GM18951 (cell line): ENCODE measurements around the gene CABCOCO1.
"Not testable (repeated sequence)": the region's sequence is repeated elsewhere in the genome, so short reads cannot be mapped to it uniquely, and the experiment has no call there.

Experiments
- POLR2A ChIP-seq: IDR thresholded peaks from 4 replicates; pipeline ENCODE4 v1.6.1; 2011; ENCODE audit warnings: mild to moderate bottlenecking; ENCODE audit not compliant: insufficient read length, insufficient read depth; ENCODE audit errors: extremely low read depth
- in situ Hi-C: fragments of 300-500 bp; cut with MboI; formaldehyde crosslinking; loops from one replicate; pipeline ENCODE4 v1.12.0; 2022; ENCODE audit warnings: low sequenced_read_pairs, mixed read lengths, inconsistent platforms; ENCODE audit not compliant: unreplicated experiment

Gene CABCOCO1

GRCh38 chr10:61702584-61702983 is 39.9 kb downstream of the CABCOCO1 start:
- no peak for TF ChIP-seq POLR2A
- in situ Hi-C loops = no loop called here

GRCh38 chr10:61705022-61705613 is 42.4 kb downstream of the CABCOCO1 start:
- TF ChIP-seq POLR2A = no peak
- in situ Hi-C loops = no loop called here

- in situ Hi-C loops = no loop called here
- no peak for TF ChIP-seq POLR2A
Observed at GRCh38 chr10:61708846-61709245, 46.1 kb downstream of the CABCOCO1 start.

GRCh38 chr10:61712105-61712504 is 49.4 kb downstream of the CABCOCO1 start:
- in situ Hi-C loops = not testable (repeated sequence)

GRCh38 chr10:61719475-61719874 is 56.7 kb downstream of the CABCOCO1 start:
- in situ Hi-C loops = not testable (repeated sequence)

- in situ Hi-C loops = no loop called here
- no peak for TF ChIP-seq POLR2A
Observed at GRCh38 chr10:61719906-61720305, 57.2 kb downstream of the CABCOCO1 start.

- TF ChIP-seq POLR2A = no peak
- in situ Hi-C loops = no loop called here
Observed at GRCh38 chr10:61721431-61721830, 58.7 kb downstream of the CABCOCO1 start.

- in situ Hi-C loops = not testable (repeated sequence)
Observed at GRCh38 chr10:61725221-61725620, 62.5 kb downstream of the CABCOCO1 start.

GRCh38 chr10:61729596-61729995 is 66.9 kb downstream of the CABCOCO1 start:
- in situ Hi-C loops = no loop called here

GRCh38 chr10:61730671-61731070 is 67.9 kb downstream of the CABCOCO1 start:
- no peak for TF ChIP-seq POLR2A
- in situ Hi-C loops = no loop called here

More at GRCh38 chr10:61729596-61729995, 66.9 kb downstream of the CABCOCO1 start:
- no peak for TF ChIP-seq POLR2A

- TF ChIP-seq POLR2A = no peak
- in situ Hi-C loops = no loop called here
Observed at GRCh38 chr10:61731638-61732037, 68.9 kb downstream of the CABCOCO1 start.

- no peak for TF ChIP-seq POLR2A
- in situ Hi-C loops = no loop called here
Observed at GRCh38 chr10:61732629-61733278, 70.0 kb downstream of the CABCOCO1 start.

GRCh38 chr10:61733358-61733940 is 70.7 kb downstream of the CABCOCO1 start:
- in situ Hi-C loops = no loop called here
- no peak for TF ChIP-seq POLR2A

GRCh38 chr10:61735882-61736281 is 73.2 kb downstream of the CABCOCO1 start:
- TF ChIP-seq POLR2A = no peak
- in situ Hi-C loops = no loop called here

GRCh38 chr10:61737455-61737854 is 74.7 kb downstream of the CABCOCO1 start:
- in situ Hi-C loops = not testable (repeated sequence)
